GM10248 (cell line): ENCODE results near the gene LANCL2.

Source experiments
- CTCF ChIA-PET: fragments of 300-600 bp; sonication (Branson Sonifier 250); formaldehyde crosslinking; extraction: SDS; loops from one replicate; lab custom pipeline; 2021; ENCODE audit warnings: antibody characterized with exemption; lab: Yijun Ruan, JAX
- POLR2A ChIA-PET: fragments of 350-650 bp; sonication (Branson Sonifier 250); formaldehyde crosslinking; extraction: SDS; loops from one replicate; lab custom pipeline; 2020; ENCODE audit warnings: antibody characterized with exemption; lab: Yijun Ruan, JAX
- DNase-seq: peaks from one replicate; pipeline ENCODE4 v3.0.0; 2012; ENCODE audit errors: extremely low spot score
- CTCF ChIP-seq: IDR thresholded peaks from 2 replicates; pipeline ENCODE4 v1.5.1; 2012; ENCODE audit warnings: mild to moderate bottlenecking, low read depth; ENCODE audit errors: extremely low read depth, missing control alignments, control extremely low read depth

Gene LANCL2

DNA sequence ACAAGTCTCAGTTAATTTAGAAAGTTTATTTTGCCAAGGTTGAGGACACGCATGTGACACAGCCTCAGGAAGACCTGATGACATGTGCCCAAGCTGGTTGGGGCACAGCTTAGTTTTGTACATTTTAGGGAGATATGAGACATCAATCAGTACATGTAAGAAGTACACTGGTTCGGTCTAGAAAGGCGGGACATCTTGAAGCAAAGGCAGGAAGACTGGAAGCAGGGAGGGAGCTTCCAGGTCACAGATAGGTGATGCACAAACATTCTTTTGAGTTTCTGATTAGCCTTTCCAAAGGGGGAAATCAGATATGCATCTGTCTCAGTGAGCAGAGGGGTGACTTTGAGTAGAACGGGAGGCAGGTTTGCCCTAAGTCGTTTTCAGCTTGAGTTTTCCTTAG lies 29.4 kb upstream of the LANCL2 start:
- no peak for TF ChIP-seq CTCF
- ChIA-PET POLR2A (no interaction called here), CTCF (interaction anchor here (1.1 to 3.1 kb wide), 3 partner anchors 12 to 55 kb away, joined by 3 to 11 read pairs (median 4); no protein-coding TSS in a partner anchor)
- DNase-seq, result no peak

GRCh38 chr7:55336540-55336939 lies 28.6 kb upstream of the LANCL2 start:
- TF ChIP-seq CTCF, result no peak
- no peak for DNase-seq
- ChIA-PET POLR2A (no interaction called here), CTCF (no interaction called here)

- no peak for TF ChIP-seq CTCF
- DNase-seq, result no peak
- ChIA-PET CTCF (no interaction called here), POLR2A (no interaction called here)
These were observed 25.8 kb upstream of the LANCL2 start for GRCh38 chr7:55339033-55340000.

GRCh38 chr7:55342216-55342871 lies 22.8 kb upstream of the LANCL2 start:
- CTCF ChIA-PET, result interaction anchor here (1.0 kb wide), 1 partner anchor 19 kb away, joined by 5 read pairs; no protein-coding TSS in a partner anchor
- no peak for DNase-seq
- POLR2A ChIA-PET, result no interaction called here
- TF ChIP-seq CTCF, result no peak

- CTCF ChIA-PET, result no interaction called here
- POLR2A ChIA-PET, result no interaction called here
- TF ChIP-seq CTCF, result no peak
- DNase-seq, result no peak
These were observed 21.9 kb upstream of the LANCL2 start for GRCh38 chr7:55343002-55343781.
